MV-4-11 (cell line): Measurements from ENCODE around the gene TPBGL.

Experiments
- DNase-seq: peaks from one replicate; lab custom pipeline; 2025; lab: John Stamatoyannopoulos, UW

The TPBGL gene

DNA sequence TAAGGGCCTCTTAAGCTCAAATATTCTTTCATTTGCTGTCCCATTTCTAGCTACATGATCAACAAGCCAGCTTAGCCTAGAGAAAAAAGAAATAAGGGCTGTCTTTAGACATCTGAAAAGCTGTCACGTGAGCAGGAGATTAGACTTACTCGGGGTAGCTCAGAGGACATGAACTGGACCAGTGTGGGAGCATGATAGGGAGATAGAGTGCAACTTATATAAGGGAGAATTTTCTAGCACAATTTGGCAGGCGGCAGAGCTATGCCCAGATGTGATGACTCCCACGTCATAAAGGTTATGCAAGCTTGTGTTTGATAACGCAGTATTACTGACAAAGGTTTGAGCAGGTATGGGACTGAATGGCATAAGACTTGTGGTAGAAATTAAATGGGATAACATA, 28.2 kb upstream of the TPBGL start:
- DNase-seq, result no peak

DNA sequence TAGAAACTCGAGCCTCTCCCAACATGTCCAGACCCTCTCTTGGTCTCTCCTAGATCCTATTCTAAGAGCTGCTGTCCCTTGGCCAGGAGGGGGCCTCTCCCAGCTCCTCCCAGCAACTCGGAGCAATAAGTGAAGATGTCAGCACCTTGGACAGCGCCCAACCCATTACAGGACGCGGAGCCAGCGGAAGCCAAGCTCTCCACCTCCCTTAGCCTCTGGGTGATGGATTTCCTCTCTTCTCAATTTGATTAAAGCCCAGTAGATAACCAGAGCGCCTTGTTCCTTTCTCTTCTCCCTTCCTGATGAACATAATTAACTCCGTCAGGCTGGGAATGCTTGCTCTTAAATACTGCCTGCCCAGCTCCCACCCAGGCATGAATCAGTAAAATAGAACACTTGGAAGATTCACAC, 26.2 kb upstream of the TPBGL start:
- peak; percentile 71 for DNase-seq

DNA sequence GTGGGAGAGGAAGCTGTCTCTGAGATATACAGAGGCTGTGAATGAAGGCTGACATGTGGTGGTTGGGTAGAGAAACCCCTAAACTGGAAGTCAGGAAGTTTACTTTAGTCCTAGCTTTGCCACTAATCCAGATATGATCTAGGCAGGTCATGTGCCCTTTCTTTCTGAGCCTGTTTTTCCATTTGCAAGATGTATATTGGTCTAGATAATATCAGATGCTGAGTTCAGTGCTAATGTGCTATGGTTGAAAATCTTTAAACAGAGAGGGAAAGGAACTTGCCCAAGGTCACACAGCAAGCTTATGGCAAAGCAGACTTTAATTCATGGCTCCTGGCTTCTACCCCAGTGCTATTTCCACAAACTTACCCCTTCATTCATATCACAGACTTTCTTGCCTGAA, 25.7 kb upstream of the TPBGL start:
- no peak for DNase-seq

DNA sequence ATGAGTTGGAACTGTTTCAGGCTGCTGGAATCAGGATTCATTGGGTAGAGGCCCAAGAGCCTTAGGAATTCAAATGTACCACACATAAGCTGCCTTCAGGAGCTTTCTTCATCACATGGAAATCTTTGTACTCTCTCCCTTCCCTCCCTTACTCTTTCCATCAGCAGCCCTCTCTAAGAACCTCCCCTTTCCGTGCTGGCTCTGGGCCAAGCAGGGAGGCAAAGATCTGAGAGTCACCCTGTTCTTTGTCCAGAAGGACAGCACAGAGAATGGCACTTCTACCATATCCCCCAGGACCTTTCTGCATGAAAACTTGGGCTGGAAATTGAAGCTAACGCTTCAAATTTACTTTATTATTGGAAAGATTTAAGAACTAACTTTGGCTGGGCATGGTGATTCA, 20.7 kb upstream of the TPBGL start:
- no peak for DNase-seq

DNA sequence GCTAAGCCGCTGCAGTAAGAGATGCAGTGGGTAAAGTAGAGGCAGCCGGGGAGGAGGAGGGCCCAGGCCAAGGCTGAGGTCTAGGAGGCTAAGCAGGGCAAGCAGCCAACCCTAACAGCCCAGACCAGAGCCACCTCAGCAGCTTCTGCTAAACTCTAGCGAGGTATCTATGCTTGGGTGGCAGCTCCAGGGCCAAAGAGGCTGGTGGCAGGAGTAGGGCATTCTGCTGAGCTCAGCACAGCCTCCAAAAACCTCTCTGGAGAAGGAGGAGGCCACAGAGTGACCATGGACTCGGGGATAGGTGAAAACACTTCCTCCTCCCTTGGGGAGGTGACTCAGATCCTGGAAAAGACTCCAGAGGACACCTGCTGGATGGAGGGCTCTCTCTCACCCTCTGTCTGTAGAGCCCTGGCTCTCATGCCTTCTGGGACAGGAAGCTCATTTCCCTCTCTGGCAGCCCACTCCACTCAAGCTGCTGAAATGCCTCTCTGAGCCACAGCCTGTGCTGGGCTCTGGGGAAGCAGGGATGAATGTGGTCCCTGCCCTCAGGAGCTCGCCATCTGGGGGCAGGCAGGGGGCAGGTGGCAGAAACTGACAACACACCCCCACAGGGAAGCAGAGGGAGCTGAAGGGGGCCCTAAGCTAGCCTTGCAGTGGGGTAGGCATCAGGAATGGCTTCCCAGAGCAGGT, 16.5 kb upstream of the TPBGL start:
- DNase-seq, result no peak

DNA sequence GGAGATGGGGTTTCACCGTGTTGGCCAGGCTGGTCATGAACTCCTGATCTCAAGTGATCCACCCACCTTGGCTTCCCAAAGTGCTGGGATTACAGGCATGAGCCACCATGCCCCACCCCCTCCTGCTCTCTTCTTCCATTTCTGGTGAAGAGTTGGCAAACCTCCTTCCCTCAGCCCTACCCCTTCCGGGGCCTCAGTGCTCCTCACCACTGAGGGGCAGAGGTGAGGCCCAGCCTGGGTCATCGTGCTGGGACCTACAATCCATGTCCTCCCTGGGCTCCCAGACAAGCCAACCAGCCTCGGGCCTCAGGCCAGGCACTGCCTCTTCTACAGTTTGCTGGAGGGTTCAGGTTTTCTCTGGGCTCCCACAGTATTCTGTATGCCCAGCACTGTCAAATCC, 14.8 kb upstream of the TPBGL start:
- DNase-seq, result no peak

DNA sequence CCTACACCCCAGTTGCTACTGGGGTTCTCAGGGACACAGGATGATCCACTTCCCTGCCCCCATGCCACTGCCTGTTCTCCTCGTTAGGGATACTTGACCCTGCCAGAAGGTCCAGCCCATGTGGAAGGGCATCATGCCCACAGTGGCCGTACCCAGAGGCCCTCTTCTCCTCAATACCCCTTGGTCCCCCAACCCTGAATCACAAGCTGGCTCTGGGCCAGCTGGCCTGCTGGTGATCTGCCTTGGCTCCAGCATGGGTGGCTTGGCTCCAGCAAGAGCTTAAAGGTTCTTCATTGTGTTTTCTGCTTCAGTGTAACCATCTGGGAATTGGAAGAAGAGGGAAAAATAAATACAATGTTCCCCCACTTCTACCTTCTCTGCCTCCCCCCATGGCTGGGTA, 11.1 kb upstream of the TPBGL start:
- no peak for DNase-seq

DNA sequence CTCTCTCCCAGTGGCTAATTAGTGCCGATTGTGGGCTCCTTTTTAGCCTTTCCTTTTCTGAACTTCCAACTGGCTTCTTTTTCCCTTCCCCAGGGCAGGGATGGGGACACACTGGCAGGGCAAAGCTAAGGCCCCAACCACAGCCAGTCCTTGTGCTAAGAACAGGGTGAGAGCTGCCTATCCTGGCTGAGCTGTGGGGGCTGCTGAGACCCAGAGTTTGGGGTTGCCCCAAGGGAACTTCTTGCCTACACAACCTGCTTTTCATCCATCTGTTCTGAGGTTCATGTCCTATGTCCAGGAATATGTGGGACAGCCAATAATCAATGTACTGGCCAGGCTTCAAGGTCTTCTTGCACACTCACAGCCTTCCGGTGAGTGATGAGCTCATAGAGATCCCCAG, 10.0 kb upstream of the TPBGL start:
- no peak for DNase-seq

DNA sequence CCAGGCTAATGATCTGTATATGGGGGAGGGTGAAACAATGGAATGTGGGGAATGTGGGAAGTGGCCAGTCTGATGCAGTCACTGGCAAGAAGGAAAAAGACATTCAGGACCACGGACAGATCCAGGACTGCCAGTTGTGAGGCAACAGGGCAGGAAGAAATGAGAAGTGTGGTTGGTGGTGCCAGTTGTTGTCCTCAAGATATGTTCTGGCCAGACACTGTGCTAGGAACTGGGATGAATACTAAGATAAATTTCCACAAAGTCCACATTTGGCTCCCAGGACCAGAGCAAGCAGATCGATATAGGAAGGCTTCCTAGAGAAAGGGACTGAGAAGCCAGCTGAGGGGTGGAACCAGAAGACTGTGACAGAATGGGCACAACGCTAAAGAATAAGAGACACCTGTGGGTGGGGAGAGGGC, 6.8 kb upstream of the TPBGL start:
- peak; percentile 50 for DNase-seq

DNA sequence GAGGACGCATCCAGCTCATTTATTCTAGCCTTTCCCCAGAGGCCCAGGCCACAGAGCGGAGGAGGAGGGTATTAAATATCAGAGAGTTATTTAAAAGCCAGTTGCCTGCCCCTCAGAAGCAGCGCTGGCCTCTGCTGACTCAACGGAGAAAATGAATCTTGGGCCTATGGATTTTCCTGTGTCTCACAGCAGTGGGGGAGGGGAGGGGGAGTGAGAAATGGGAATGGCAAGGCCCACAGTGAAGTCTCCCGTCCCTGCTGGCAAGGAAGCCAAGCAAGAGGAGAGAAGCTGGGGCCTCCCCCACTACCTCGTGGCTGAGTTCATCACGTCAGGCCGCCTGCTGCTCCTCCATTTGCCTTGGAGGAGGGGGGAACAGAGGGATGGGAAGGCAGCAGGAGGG, 4.5 kb upstream of the TPBGL start:
- no peak for DNase-seq

DNA sequence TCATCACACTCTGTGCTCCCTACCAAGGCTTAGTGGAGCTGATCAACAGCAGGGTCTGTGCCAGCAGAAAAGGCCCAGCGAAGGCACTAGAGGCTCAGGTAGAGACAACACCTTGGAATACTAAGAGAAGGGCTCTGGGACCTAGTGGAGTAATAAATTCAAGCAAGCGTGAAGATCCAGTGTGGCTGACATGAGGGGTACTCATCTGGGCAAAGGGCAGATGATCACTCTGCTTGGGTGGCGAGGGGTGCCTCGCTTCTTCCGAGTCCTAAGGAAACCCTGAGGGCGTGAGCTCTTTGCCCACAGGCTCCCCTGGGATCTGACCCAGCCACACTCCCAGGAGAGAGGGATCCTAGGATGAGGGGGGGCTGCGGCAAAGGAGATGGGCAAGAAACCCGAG, 3.5 kb upstream of the TPBGL start:
- DNase-seq, result no peak

DNA sequence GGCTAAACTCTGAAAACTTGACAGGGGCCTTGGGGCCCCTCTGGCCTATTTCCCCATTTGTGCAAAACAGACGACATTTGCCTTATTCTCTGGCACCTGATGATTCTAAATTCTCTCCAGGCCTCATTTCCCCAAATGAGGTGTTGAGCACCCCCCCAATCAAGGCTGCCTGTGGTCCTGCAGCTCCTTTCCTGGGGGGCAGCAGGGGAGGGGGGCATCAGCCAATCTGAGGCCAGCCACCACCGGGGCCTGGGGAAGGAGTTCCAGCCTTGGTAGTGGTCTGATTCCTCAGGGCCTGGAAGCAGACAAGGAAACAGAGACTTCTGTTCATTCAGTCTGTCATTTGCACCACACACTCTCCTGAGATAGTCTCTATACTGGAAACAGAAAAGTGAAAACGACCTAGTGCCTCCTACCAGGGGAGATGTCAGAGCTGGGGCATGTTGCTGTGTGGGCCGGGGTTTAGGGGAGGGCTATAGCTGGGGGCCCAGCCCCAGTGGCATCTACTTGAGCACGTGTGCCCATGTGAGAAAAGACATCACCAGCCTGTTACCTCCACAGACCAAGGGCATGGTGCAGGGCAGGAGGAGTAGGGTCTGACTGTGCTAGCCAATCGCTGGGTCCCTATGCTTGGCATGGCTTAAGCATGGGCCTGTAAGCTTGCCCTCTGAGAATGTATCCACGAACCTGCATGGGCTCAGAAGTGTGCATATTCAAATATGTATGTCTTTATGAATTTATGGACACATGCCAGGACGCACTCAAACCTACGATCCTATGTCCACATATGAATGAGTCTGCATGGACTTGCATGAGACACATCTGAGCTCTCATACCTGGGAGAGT, 1.8 kb upstream of the TPBGL start:
- DNase-seq, result no peak

DNA sequence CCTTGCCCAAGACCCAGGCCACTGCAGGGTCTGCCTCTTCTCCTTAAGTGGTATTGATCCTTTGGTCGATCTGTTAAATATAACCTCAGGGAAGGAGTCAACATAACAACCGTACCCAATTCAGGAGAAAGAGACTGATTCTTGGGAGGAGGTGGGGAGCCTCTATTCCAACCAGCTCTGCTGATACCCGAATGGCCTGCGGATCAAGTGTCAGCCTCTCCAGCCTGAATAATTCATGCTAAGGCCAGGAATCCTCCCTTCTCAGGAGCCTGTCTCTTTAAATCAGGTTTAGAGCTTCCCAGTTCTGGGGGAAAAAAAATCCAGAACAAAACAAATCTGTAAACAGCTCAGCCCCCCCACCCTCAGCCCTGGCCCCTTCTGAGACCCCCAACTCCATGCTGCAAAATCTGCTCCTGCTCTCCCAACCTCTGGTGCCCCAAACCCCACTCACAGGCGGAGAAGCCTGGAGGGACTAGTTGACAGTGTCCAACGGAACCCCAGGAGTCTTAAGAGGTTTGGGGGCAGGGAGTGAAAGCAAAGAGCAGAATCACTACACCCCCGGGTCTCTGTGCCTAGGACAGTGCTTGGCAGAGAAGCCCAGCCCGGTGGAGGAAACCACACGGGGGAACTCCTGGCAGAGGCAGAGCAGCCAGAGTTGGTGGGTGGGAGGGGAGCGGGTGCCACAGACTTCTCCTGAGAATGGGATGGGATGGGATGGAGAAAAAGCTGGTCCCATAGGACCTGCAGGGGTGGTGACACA, 863 bp upstream of the TPBGL start:
- no peak for DNase-seq

DNA sequence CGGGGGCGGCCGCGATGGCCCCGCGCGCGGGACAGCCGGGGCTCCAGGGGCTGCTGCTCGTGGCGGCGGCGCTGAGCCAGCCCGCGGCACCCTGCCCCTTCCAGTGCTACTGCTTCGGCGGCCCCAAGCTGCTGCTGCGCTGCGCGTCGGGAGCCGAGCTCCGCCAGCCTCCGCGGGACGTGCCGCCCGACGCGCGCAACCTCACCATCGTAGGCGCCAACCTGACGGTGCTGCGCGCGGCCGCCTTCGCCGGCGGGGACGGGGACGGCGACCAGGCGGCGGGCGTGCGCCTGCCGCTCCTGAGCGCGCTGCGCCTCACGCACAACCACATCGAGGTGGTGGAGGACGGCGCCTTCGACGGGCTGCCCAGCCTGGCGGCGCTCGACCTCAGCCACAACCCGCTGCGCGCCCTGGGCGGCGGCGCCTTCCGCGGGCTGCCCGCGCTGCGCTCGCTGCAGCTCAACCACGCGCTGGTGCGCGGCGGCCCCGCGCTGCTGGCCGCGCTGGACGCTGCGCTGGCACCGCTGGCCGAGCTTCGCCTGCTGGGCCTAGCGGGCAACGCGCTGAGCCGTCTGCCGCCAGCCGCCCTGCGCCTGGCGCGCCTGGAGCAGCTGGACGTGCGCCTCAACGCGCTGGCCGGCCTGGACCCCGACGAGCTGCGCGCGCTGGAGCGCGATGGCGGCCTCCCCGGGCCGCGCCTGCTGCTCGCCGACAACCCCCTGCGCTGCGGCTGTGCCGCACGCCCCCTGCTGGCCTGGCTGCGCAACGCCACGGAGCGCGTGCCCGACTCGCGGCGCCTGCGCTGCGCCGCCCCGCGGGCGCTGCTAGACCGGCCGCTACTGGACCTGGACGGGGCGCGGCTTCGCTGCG, 697 bp downstream of the TPBGL start:
- DNase-seq, result peak; percentile 21

DNA sequence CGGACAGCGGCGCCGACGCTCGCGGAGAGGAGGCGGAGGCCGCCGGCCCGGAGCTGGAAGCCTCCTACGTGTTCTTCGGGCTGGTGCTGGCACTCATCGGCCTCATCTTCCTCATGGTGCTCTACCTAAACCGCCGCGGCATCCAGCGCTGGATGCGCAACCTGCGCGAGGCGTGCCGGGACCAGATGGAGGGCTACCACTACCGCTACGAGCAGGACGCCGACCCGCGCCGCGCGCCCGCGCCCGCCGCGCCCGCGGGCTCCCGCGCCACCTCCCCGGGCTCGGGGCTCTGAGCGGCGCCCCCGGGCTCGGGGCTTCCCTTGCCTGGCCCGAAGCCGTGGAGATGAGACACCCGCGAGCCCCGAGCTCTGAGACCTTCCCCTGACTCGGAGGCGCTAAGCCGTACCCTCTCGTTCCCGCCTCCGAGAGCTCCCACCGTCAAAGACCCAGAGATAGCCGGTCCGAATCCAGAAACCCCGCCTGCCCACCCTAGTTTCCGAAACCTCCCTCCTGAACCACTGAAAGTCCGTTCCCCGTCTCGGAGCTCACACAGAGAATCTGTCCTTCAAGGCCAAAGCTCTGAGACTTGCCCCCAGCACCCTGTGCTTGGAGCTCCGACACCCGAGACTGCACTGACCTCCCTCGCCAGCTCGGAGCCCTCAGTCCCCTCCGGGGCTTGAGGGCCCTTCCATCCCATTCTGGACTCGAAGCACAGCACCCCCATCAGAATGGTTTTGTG, 1.5 kb downstream of the TPBGL start:
- DNase-seq, result no peak

DNA sequence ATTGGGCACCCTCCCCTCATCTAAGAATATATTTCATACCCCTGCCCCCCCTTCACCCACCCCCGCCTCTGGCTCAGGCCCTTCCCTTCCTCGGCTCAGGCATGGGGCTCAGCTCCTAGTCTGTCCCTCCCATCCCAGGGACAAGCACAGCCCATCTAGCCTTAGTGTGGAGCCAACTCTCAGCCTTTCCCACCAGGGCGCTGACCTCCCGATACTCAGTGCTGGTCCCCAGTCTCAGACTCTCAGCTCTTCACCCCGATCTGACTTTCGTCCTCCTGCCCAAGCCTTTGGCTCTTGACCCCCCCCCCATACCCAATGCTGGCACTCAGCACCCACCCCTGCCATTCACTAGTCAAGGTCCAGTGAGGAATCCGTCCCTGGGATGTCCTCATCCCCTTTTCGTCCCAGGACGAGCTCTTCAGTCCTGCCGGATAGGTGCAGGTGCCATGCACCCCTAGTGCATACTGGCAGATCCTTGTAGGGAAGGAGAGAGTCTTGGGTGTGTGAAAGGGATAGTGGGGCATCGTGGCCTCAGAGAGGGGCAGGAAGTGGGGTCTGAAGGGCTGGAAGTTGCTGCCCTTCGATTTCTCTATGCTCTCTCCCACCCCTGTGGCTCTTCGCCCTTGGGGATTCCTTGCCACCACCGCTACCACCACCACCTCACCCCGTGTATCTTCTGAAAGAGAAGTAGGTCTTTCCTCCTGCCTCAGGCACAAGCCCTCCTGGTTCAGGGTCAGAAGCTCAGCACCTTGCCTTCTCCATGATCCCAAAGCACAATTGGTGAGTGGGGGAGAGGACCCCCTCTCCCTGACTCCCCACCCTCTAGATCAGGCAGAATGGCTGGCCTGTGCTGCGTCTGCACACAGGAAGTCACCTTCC, 2.4 kb downstream of the TPBGL start:
- no peak for DNase-seq

DNA sequence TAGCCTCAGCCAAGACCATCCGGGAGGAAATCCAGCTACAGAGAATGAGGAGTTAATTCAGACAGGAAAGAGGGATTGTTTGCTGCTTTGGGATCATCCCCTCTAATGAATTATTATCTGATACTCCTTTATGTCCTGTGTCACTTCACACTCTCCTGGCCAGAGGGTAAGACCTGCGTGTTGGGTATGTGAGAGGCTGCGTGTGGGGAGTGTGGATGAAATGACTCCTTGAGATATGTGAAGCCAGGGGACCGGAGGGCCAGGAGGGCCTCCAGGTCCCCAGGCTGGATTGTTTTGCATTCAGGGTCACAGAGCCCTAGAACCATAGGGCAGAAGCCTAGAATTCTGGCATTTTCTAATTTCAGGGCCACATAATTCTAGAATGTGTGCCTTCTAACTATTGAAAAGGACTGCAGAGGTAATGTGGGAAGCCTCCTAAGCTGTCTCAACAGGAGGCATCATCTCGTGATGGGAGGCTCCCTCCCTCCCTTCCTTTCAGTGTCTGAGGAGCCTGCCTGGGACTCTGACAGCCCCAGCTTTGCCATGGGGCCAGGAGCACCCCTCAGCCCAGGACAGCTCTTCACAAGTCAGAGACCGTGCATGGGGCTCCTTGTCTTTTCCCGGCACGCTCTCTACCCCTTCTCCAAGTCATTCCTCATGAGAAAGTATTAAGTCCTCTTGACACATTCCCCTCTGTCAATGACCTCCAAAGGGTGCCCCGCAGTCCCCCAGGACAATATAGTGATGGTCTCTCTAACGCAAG, 3.7 kb downstream of the TPBGL start:
- DNase-seq, result no peak

DNA sequence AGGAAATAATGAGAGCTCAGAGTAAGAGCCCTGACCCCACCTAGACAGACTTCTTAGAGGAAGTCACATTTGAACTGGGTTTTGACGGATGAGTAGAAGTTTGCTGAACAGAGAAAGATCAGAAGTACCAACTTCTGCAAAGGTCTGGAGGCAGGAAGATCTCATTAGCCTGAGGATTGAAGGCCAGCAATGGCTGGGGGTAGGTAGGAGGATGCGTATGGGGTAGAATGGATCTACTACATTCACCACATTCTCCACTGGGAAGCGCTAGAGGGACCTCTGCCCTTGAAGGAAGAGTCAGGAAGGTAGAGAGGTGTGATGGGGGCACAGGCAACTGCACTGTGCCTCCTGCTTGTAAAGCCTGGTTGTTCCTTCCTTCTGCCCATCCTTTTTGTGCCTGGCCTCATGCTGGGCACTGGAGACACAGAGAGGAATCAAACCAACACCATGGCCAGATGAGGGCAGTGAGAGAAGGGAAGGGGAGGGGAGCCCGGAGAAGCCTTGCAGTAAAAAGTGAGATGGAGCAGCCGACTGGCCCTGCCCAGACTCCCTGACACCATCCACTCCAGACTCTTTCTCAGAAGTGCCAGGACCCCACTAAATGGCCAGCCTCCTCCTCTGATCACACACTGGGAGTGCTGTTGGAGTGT, 4.9 kb downstream of the TPBGL start:
- no peak for DNase-seq
